ENCODE data around the gene TAF11L10.
"Not testable (repeated sequence)": the region's sequence is repeated elsewhere in the genome, so short reads cannot be mapped to it uniquely, and the experiment has no call there.

DNA sequence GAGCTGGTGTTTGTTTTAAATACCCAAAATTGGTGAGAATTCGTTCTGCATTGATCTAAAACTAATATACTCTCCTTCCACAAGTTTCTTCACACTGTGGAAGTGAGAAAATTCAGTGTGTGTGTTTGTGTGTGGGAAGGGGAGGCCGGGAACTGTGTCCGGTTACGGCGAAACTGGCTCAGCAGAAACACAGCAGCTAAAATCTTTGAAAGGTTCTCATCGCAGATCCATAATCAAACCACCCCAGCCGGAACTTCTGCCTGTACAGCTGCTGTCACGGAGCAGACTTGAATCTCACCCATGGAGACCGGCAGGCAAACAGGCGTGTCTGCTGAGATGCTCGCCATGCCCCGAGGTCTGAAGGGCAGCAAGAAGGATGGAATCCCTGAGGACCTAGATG is 34.2 kb upstream of the TAF11L10 start, which contains the start of gene TAF11L13:
- TF ChIP-seq POLR2AphosphoS5 (IDR thresholded peaks at IDR 0.05; ENCODE audit: low read depth, low read length); SIN3A (IDR thresholded peaks at IDR 0.05; ENCODE audit: borderline replicate concordance, insufficient read depth, low read length): not testable (repeated sequence)
- TF ChIP-seq, protein P1, sequence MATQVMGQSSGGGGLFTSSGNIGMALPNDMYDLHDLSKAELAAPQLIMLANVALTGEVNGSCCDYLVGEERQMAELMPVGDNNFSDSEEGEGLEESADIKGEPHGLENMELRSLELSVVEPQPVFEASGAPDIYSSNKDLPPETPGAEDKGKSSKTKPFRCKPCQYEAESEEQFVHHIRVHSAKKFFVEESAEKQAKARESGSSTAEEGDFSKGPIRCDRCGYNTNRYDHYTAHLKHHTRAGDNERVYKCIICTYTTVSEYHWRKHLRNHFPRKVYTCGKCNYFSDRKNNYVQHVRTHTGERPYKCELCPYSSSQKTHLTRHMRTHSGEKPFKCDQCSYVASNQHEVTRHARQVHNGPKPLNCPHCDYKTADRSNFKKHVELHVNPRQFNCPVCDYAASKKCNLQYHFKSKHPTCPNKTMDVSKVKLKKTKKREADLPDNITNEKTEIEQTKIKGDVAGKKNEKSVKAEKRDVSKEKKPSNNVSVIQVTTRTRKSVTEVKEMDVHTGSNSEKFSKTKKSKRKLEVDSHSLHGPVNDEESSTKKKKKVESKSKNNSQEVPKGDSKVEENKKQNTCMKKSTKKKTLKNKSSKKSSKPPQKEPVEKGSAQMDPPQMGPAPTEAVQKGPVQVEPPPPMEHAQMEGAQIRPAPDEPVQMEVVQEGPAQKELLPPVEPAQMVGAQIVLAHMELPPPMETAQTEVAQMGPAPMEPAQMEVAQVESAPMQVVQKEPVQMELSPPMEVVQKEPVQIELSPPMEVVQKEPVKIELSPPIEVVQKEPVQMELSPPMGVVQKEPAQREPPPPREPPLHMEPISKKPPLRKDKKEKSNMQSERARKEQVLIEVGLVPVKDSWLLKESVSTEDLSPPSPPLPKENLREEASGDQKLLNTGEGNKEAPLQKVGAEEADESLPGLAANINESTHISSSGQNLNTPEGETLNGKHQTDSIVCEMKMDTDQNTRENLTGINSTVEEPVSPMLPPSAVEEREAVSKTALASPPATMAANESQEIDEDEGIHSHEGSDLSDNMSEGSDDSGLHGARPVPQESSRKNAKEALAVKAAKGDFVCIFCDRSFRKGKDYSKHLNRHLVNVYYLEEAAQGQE (IDR thresholded peaks at IDR 0.05; ENCODE audit: insufficient read depth in 1 of 2, low read depth in 2 of 2, low read length in 2 of 2) = not testable (repeated sequence)
